B cell (primary cell): ENCODE measurements around the gene JAKMIP2. TPM values are rescaled to one million over a fixed set of nuclear protein-coding genes. Genes with fewer than 3 reads are reported as not detected.

Source experiments
- ATAC-seq: fragments of 200-7000 bp; cut with Tn5 transposase; one replicate; pipeline ENCODE4 v1.10.0; 2021; ENCODE audit warnings: low read depth, mild to moderate bottlenecking, moderate number of reproducible peaks, moderate library complexity
- CTCF ChIA-PET: fragments of 350-600 bp; sonication (Branson Sonifier 250); formaldehyde crosslinking; loops from one replicate; lab custom pipeline; 2021; ENCODE audit warnings: antibody characterized with exemption, inconsistent platforms; lab: Charles Lee
- POLR2A ChIA-PET: fragments of 350-600 bp; sonication (Branson Sonifier 250); formaldehyde crosslinking; loops from one replicate; lab custom pipeline; 2021; ENCODE audit warnings: antibody characterized with exemption; lab: Charles Lee
- DNase-seq: peaks from one replicate; pipeline ENCODE4 v3.0.0; 2013
- H2AFZ ChIP-seq: 2 replicates; pipeline ENCODE4 v1.6.1; 2012; ENCODE audit warnings: mild to moderate bottlenecking, low read depth, low read length; ENCODE audit not compliant: insufficient read depth, poor library complexity, severe bottlenecking
- H3K27ac ChIP-seq, 2 donors: 1 replicate in 1 of 2; 2 replicates in 1 of 2; pipeline ENCODE4 v1.5.1; 2012 to 2013; ENCODE audit warnings: low read length in 2 of 2, mild to moderate bottlenecking in 2 of 2, moderate library complexity in 1 of 2
- H3K27me3 ChIP-seq, 4 experiments: fragments of 200-600 bp in 1 of 4; sonication (generic) in 1 of 4; replicated peaks in 1 of 4; 1 replicate in 2 of 4; 2 replicates in 2 of 4; pipeline versions ENCODE4 v1.6.1 to v1.7.0; 2013 to 2016; ENCODE audit warnings: low read length in 3 of 4, mild to moderate bottlenecking in 2 of 4, mixed read lengths in 1 of 4, moderate library complexity in 1 of 4; ENCODE audit not compliant: insufficient read depth in 4 of 4, control insufficient read depth in 3 of 4; ENCODE audit errors: control extremely low read depth in 1 of 4
- H3K36me3 ChIP-seq, 2 experiments: replicated peaks in 1 of 2; 1 replicate in 1 of 2; 2 replicates in 1 of 2; pipeline versions ENCODE4 v1.6.1 to v1.7.1; 2013; ENCODE audit warnings: low read length in 1 of 2; ENCODE audit not compliant: insufficient read depth in 2 of 2, control insufficient read depth in 1 of 2; ENCODE audit errors: control extremely low read depth in 1 of 2, extremely low read depth in 1 of 2
- H3K4me1 ChIP-seq, 2 donors: fragments of 200-600 bp in 1 of 2; sonication (generic) in 1 of 2; 1 replicate in 1 of 2; 2 replicates in 1 of 2; pipeline versions ENCODE4 v1.5.1 to v1.6.1; 2013 to 2017; ENCODE audit warnings: low read length in 2 of 2; ENCODE audit not compliant: control insufficient read depth in 2 of 2, insufficient read depth in 2 of 2
- H3K4me2 ChIP-seq: replicated peaks from 2 replicates; pipeline ENCODE3; 2012; ENCODE audit warnings: mild to moderate bottlenecking, low read depth, low read length; ENCODE audit not compliant: poor library complexity, severe bottlenecking
- H3K4me3 ChIP-seq, 5 experiments: fragments of 200-600 bp in 1 of 5; sonication (generic) in 1 of 5; 1 replicate in 3 of 5; 2 replicates in 2 of 5; pipeline versions ENCODE4 v1.5.1 to v1.7.0; 2011 to 2016; ENCODE audit warnings: low read length in 4 of 5, mild to moderate bottlenecking in 4 of 5, low read depth in 2 of 5, control low read depth in 1 of 5, moderate library complexity in 1 of 5; ENCODE audit not compliant: insufficient read depth in 1 of 5; ENCODE audit errors: control extremely low read depth in 1 of 5, extremely low read depth in 1 of 5
- H3K79me2 ChIP-seq: fragments of 200-600 bp; sonication (generic); one replicate; pipeline ENCODE4 v1.6.0; 2016; ENCODE audit warnings: low read length; ENCODE audit not compliant: control insufficient read depth, insufficient read depth
- H3K9ac ChIP-seq: fragments of 200-600 bp; sonication (generic); 2 replicates; pipeline ENCODE4 v1.6.1; 2017; ENCODE audit warnings: mild to moderate bottlenecking, low read length, moderate library complexity
- H3K9me3 ChIP-seq, 3 donors: one replicate each; pipeline versions ENCODE4 v1.6.1 to v1.7.1; 2013; ENCODE audit warnings: low read length in 2 of 3; ENCODE audit not compliant: control insufficient read depth in 2 of 3, insufficient read depth in 1 of 3; ENCODE audit errors: control extremely low read depth in 1 of 3
- H4K20me1 ChIP-seq: 2 replicates; pipeline ENCODE4 v1.6.0; 2012; ENCODE audit warnings: mild to moderate bottlenecking, low read length; ENCODE audit not compliant: insufficient read depth, control insufficient read depth, poor library complexity, severe bottlenecking
- H3K27ac Mint-ChIP-seq: one replicate; pipeline ENCODE4 v1.8.0; 2021; ENCODE audit warnings: mixed read lengths
- H3K27me3 Mint-ChIP-seq: one replicate; pipeline ENCODE4 v1.8.0; 2021; ENCODE audit warnings: mixed read lengths
- H3K4me1 Mint-ChIP-seq: one replicate; pipeline ENCODE4 v1.8.0; 2021; ENCODE audit warnings: mixed read lengths
- H3K4me3 Mint-ChIP-seq: one replicate; pipeline ENCODE4 v1.8.0; 2021; ENCODE audit warnings: mixed read lengths
- H3K9me3 Mint-ChIP-seq: one replicate; pipeline ENCODE4 v1.8.0; 2022; ENCODE audit warnings: mixed read lengths; ENCODE audit not compliant: insufficient read depth
- EZH2 ChIP-seq: IDR thresholded peaks from 2 replicates; pipeline ENCODE4 v1.6.1; 2012; ENCODE audit warnings: borderline replicate concordance, low read depth, mild to moderate bottlenecking, moderate library complexity, low read length; ENCODE audit not compliant: insufficient read depth, poor library complexity, severe bottlenecking
- WGBS: methylation state at CpG from one replicate; pipeline ENCODE4 v1.1.5; 2013; ENCODE audit warnings: missing lambda C conversion rate; ENCODE audit not compliant: insufficient coverage; 5-methylcytosine and 5-hydroxymethylcytosine counted together
- intact Hi-C: fragments of 100-400 bp; cut with micrococcal nuclease; formaldehyde crosslinking; loops from one replicate; pipeline ENCODE4 v1.10.0; 2022
- polyA plus RNA-seq: library from polyadenylated mRNA; depleted of rRNA; stranded (reverse); fragments of >200 nt; gene quantifications from 2 replicates; pipeline ENCODE4 v1.2.3, GENCODE V29; 2012
- total RNA-seq, 2 donors: library from RNA; stranded (reverse); fragments of 120-200 nt in 1 of 2; gene quantifications; 1 replicate in 1 of 2; 2 replicates in 1 of 2; pipeline versions ENCODE4 v1.2.3 to v1.2.4, GENCODE V29; 2013 to 2022
- TF ChIP-seq, protein P1 (sequence below): fragments of 200-600 bp; IDR thresholded peaks from one replicate; pipeline ENCODE4 v1.8.0; 2022; ENCODE audit warnings: antibody characterized with exemption, mild to moderate bottlenecking

The JAKMIP2 gene
- total and polyA plus RNA-seq, 2 donors (not counting 1 experiment from before 2014, with no cell fraction given) = 0.24 to 4.1 TPM

DNA sequence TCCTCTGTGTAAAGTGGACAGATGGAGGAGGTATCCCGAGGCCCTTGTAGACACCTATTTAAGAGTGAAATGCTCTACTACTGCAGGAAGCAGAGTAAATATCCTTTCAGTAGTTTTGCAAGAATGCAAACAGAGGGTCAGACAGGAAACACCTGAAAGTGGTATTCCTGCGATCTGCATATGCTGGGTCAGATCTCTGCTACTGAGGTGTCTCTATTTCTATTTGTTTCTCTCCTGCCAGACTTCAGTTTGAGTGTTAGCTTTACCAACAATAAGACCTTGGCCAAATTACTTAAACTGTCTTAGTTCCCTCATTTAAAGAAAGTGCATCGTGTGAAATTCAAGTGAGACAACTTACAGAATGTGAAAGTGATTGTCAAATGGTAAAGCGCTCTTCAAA is 47.6 kb downstream of the JAKMIP2 start:
- Mint-ChIP-seq H3K27me3 (no peaks in the 10 kb centered on the region), H3K4me3 (no peak overlapping the region), H3K9me3 (peaks cover 5% of the 10 kb centered on the region), H3K4me1 (peaks cover 4% of the 10 kb centered on the region), H3K27ac (no peak overlapping the region)
- ATAC-seq (no peak), DNase-seq (no peak)
- intact Hi-C loops = no loop called here
- Histone ChIP-seq H2AFZ (no peak overlapping the region), H4K20me1 (no peaks in the 10 kb centered on the region), H3K9me3 (peaks cover 0 to 3% (median 0%) of the 10 kb centered on the region in 3 donors), H3K27me3 (no peaks in the 10 kb centered on the region), H3K4me1 (no peaks in the 10 kb centered on the region), H3K9ac (no peak overlapping the region), H3K79me2 (no peaks in the 10 kb centered on the region), H3K36me3 (no peaks in the 10 kb centered on the region), H3K4me2 (no peak overlapping the region), H3K4me3 (no peak overlapping the region), H3K27ac (no peak overlapping the region)
- whole genome bisulfite sequencing = 28% methylated on average over 3 of the region's 4 CpGs
- POLR2A ChIA-PET = no interaction called here
- CTCF ChIA-PET = interaction anchor here (1.1 kb wide), 1 partner anchor 107 kb away, joined by 6 read pairs; no protein-coding TSS in a partner anchor
- TF ChIP-seq, protein P1, sequence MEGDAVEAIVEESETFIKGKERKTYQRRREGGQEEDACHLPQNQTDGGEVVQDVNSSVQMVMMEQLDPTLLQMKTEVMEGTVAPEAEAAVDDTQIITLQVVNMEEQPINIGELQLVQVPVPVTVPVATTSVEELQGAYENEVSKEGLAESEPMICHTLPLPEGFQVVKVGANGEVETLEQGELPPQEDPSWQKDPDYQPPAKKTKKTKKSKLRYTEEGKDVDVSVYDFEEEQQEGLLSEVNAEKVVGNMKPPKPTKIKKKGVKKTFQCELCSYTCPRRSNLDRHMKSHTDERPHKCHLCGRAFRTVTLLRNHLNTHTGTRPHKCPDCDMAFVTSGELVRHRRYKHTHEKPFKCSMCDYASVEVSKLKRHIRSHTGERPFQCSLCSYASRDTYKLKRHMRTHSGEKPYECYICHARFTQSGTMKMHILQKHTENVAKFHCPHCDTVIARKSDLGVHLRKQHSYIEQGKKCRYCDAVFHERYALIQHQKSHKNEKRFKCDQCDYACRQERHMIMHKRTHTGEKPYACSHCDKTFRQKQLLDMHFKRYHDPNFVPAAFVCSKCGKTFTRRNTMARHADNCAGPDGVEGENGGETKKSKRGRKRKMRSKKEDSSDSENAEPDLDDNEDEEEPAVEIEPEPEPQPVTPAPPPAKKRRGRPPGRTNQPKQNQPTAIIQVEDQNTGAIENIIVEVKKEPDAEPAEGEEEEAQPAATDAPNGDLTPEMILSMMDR = no peak
- TF ChIP-seq EZH2 = no peak

DNA sequence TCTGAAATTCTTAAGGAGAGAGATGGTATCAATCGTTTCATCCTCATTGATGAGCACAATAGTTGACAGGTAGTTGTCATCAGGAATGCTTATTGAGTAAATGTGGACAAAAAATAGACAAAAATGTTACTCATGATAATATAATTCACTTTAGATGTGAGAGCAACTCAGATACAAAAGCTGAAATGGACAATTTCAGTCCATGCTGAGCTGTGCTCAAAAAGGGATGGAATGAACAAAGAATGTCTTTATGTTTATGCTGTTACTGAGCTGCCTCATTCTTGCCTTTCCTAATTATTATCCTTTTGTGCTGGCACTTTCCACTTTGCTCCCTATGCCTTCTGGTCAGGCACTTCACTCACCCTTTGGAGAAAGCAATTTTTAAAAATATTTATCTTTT is 49.5 kb downstream of the JAKMIP2 start:
- TF ChIP-seq, protein P1 = no peak
- no peak for TF ChIP-seq EZH2
- H3K27ac ChIP-seq = no peak overlapping the region
- no peaks in the 10 kb centered on the region for H3K27me3 ChIP-seq
- no peaks in the 10 kb centered on the region for H3K4me1 ChIP-seq
- no peak overlapping the region for H3K4me3 ChIP-seq
- no peaks in the 10 kb centered on the region for H3K79me2 ChIP-seq
- no peaks in the 10 kb centered on the region for H4K20me1 ChIP-seq
- peaks cover 0 to 3% (median 0%) of the 10 kb centered on the region in 3 donors for H3K9me3 ChIP-seq
- Mint-ChIP-seq H3K4me1 (peaks cover 4% of the 10 kb centered on the region), H3K27me3 (no peaks in the 10 kb centered on the region), H3K4me3 (no peak overlapping the region), H3K27ac (no peak overlapping the region), H3K9me3 (peaks cover 5% of the 10 kb centered on the region)
- no peak overlapping the region for H2AFZ ChIP-seq
- ChIA-PET CTCF (no interaction called here), POLR2A (no interaction called here)
- intact Hi-C loops = no loop called here
- H3K9ac ChIP-seq = no peak overlapping the region
- no CpG with 5 or more reads among the region's 1 CpG for WGBS
- ATAC-seq (no peak), DNase-seq (no peak)
- no peak overlapping the region for H3K4me2 ChIP-seq
- H3K36me3 ChIP-seq = no peaks in the 10 kb centered on the region
